Fibroblast of villous mesenchyme (primary cell): ENCODE measurements around the gene SNX21. TPM values are rescaled to one million over a fixed set of nuclear protein-coding genes. Genes with fewer than 3 reads are reported as not detected.

Experiments
- DNase-seq: peaks from one replicate; pipeline ENCODE4 v3.0.0-alpha.2; 2010; ENCODE audit warnings: low read depth
- H3K4me3 ChIP-seq: 2 replicates; pipeline ENCODE4 v1.5.1; 2011; ENCODE audit warnings: low read depth, mild to moderate bottlenecking, low read length
- CTCF ChIP-seq: IDR thresholded peaks from 2 replicates; pipeline ENCODE4 v1.5.1; 2012; ENCODE audit warnings: low read depth, mild to moderate bottlenecking, low read length; ENCODE audit not compliant: insufficient read depth
- total RNA-seq: library from RNA; depleted of rRNA; stranded (reverse); fragments of >200 nt; gene quantifications from 2 replicates; pipeline ENCODE4 v1.2.3, GENCODE V29; 2012

SNX21 gene
- total RNA-seq, 1 donor, result 50.5 TPM

- peak; percentile 80 for TF ChIP-seq CTCF
- DNase-seq, result peak; percentile 88
Observed at GRCh38 chr20:45890077-45890984, 56.7 kb downstream of the SNX21 start.

GRCh38 chr20:45890985-45891983 is 57.7 kb downstream of the SNX21 start, which contains the start of the genes CTSA and NEURL2:
TSS of gene CTSA (plus strand) at chr20:45891335. CDS start at chr20:45891569, 234 bp downstream.
TSS of gene NEURL2 (minus strand) at chr20:45891208. CDS start at chr20:45890991, 217 bp downstream.
- TF ChIP-seq CTCF, result no peak
- DNase-seq, result peak; percentile 90
- peak within 1 kb of the TSS; percentile 82 for H3K4me3 ChIP-seq

More at GRCh38 chr20:45890077-45890984, 56.7 kb downstream of the SNX21 start:
- H3K4me3 ChIP-seq, result peak overlapping the region; percentile 82

GRCh38 chr20:45892049-45892825 is 58.6 kb downstream of the SNX21 start:
- peak; percentile 27 for DNase-seq
- peak; percentile 13 for TF ChIP-seq CTCF
- peak overlapping the region; percentile 82 for H3K4me3 ChIP-seq

Other genes with a start within 250 kb of the SNX21 start
- gene WFDC10A, start 204.1 kb upstream of the SNX21 start, total RNA-seq, result not detected in 2 replicates
- not detected in 2 replicates for gene WFDC9, start 202.5 kb upstream of the SNX21 start, total RNA-seq
- not detected in 2 replicates for gene WFDC11, start 163.6 kb upstream of the SNX21 start, total RNA-seq
- not detected in 2 replicates for gene WFDC13, start 131.8 kb upstream of the SNX21 start, total RNA-seq
- not detected in 2 replicates for gene WFDC10B, start 128.8 kb upstream of the SNX21 start, total RNA-seq
- not detected in 2 replicates for gene SPINT4, start 111.5 kb upstream of the SNX21 start, total RNA-seq
- gene WFDC3, start 41.9 kb upstream of the SNX21 start, total RNA-seq, result 0.43 TPM in 1 of 2 replicates, not detected in the other
- 9.5 and 12.6 TPM in 2 replicates for gene DNTTIP1, start 41.8 kb upstream of the SNX21 start, total RNA-seq
- 13.5 and 26.3 TPM in 2 replicates for gene UBE2C, start 21.2 kb upstream of the SNX21 start, total RNA-seq
- gene TNNC2, start 6.5 kb upstream of the SNX21 start, total RNA-seq, result 0.32 and 0.43 TPM in 2 replicates
- 36.7 and 43.5 TPM in 2 replicates for gene ACOT8, start 23.6 kb downstream of the SNX21 start, total RNA-seq
- gene ZSWIM3, start 23.8 kb downstream of the SNX21 start, total RNA-seq, result 3.2 and 5.6 TPM in 2 replicates
- 8.1 and 9.1 TPM in 2 replicates for gene ZSWIM1, start 47.4 kb downstream of the SNX21 start, total RNA-seq
- 0.43 and 1.3 TPM in 2 replicates for gene SPATA25, start 53.8 kb downstream of the SNX21 start, total RNA-seq
- 3.9 and 5.2 TPM in 2 replicates for gene NEURL2, start 57.4 kb downstream of the SNX21 start, total RNA-seq
- 60.9 and 61.3 TPM in 2 replicates for gene CTSA, start 57.5 kb downstream of the SNX21 start, total RNA-seq
- gene PLTP, start 78.4 kb downstream of the SNX21 start, total RNA-seq, result 10.4 and 14.8 TPM in 2 replicates
- gene PCIF1, start 100.9 kb downstream of the SNX21 start, total RNA-seq, result 9.1 and 15.8 TPM in 2 replicates
- gene ZNF335, start 138.4 kb downstream of the SNX21 start, total RNA-seq, result 17.7 and 19.6 TPM in 2 replicates
- not detected in 2 replicates for gene MMP9, start 175.1 kb downstream of the SNX21 start, total RNA-seq
- gene SLC12A5, start 195.4 kb downstream of the SNX21 start, total RNA-seq, result under 0.01 TPM in 2 replicates